Stimulated activated CD4-positive, alpha-beta T cell treated with anti-CD3 and anti-CD28 coated beads, Interleukin-2, amount 100 ng/mL, for 4 hours (primary cell): Measurements from ENCODE around the gene NTM.

Experiments used
- DNase-seq: peaks from one replicate; pipeline ENCODE4 v3.0.0-alpha.2; 2020; ENCODE audit warnings: low read depth

Gene NTM

GRCh38 chr11:132075447-132075846, 705.0 kb downstream of the NTM start:
- no peak for DNase-seq

- DNase-seq = no peak
Measured at GRCh38 chr11:132077416-132077815, 707.0 kb downstream of the NTM start.

GRCh38 chr11:132078264-132079076, 708.1 kb downstream of the NTM start:
- DNase-seq = no peak

DNA sequence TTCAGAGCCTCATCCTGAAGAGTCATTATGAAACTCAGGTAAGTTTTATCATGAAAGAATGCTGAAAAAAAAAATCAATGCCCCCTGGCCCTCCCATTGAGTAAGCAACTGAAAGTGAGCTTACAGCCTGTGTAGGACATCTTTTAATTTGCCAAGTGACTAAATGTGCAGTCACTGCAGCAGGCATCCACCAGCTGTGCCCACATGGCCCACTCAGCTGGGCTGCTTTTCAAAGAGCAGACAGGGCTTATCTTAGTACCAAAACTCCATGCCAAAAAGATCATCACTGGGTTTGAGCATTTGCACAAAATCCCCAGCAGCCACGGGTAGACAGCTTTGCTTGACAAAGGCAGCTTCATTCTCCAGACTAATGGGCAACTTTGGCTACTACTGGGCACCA, 709.7 kb downstream of the NTM start:
- no peak for DNase-seq

- DNase-seq = no peak
Measured at GRCh38 chr11:132082566-132082965, 712.2 kb downstream of the NTM start.

GRCh38 chr11:132084433-132084832, 714.0 kb downstream of the NTM start:
- no peak for DNase-seq

DNA sequence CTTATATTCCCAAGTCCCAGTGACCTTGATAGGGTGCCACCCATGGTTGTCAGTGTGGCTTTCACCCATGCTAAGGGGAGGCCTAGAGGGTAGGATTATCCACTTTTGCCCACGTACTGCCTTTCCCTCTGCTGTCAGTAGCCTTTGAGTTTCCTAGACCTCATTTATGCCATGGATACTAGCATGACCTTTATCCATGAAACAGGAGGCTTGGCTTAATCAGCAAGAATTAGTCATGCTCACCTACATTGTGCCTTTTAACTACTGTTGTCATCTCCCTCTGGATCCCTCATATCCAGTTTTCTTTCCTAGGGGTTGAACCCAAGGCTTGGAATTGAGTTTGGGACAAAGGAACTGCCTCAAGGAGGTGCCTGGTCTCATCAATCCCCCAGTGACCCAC, 716.7 kb downstream of the NTM start:
- no peak for DNase-seq

DNA sequence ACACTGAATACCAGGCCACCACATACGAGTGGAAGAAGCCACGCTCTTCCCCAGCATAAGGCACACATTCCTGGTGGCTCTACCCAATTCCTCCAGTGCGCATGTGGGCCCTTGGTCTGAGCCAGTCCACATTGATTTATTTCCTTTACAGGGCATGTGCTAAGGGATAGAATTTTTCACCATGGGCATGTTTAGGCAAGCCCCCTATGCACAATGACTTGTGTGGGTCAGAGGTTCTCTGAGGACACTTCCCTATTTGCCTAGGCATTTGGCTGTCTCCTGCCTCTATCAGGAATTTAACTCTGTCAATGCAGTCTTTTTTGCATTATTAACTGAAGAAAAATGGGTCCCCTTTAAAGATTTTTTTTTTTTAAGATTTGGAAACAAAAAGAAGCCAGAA, 718.1 kb downstream of the NTM start:
- no peak for DNase-seq

- no peak for DNase-seq
Measured at GRCh38 chr11:132093536-132094259, 723.3 kb downstream of the NTM start.

GRCh38 chr11:132094598-132094997, 724.2 kb downstream of the NTM start:
- no peak for DNase-seq

DNA sequence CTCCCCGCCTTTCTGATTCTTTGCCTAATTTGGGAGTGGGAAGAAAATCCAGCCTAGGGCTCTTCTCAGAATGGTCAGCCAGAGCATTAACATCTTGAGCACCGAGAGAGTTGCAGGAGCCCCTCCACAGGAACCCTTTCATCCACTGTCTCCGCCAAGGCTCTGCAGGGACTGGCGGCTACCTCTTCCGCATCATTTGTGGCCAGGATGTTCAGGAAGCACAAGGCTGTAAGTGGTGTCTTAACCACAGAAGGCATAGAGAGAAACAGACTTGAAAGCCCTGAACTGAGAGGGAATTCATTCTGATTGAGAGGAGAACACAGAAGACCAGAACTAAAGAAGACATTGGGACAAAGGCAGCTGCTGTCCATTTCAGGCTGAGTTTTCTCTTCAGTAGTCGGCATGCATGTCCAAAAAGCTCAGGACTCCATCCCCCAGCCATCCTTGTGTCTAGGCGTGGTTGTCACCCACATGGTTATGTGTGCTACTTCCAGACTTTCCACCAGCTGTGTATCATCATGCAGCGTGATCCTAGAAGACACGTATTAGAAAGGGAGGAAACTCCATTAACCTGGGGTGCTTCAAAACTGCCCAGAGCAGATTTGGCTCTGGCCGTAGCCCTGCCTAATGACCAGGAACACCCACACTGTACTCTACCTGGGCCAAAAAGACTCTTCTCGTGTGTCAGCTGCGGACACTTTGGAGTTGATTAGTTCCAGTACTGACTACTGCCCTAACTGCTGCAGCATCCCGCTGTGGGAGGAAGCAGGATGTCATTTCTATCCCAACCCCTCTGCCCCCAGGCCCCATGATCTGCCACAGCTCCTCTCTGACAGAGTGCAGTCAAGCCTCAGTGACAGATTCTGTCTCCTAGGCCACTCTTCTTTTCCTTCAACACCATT, 725.1 kb downstream of the NTM start:
- DNase-seq = no peak

GRCh38 chr11:132096132-132096825, 725.9 kb downstream of the NTM start:
- DNase-seq = no peak

DNA sequence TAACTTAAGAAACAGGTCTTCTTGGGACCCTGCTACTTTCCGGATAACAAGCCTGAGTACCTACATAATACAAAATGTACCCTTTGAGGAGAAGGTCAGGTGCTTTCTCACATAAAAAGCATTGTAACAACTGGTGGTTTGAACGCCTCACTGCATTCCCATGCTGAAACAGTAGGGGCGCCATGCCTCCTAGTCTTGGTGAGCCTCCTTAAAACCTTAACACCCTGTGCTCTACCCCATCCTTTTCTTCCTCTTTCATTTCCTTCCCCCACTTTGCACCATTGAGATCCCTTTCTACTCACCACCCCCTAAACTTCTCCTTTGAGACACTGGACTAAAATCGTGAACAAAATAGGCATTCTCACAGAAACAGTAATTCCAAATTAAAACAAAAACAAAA, 729.3 kb downstream of the NTM start:
- DNase-seq = no peak

GRCh38 chr11:132100583-132100982, 730.2 kb downstream of the NTM start:
- no peak for DNase-seq

DNA sequence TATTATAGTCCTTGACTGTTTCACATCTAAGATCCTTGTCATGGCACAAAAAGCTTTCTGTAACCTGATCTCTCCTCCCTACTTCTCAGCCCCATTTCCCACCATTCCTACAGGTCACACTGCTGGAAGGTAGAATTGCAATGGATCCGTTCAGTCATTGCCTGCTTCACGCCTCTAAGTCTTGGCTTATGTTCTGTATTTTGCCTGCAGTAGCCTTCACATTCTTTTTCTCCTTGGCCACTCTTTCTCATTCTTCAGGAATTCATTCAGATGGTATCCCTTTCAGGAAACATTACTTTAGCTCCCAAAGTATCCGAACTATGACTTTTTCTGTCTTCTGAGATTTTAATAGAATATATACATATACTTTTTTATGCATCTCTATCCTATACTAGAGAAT, 731.5 kb downstream of the NTM start:
- DNase-seq = no peak

DNA sequence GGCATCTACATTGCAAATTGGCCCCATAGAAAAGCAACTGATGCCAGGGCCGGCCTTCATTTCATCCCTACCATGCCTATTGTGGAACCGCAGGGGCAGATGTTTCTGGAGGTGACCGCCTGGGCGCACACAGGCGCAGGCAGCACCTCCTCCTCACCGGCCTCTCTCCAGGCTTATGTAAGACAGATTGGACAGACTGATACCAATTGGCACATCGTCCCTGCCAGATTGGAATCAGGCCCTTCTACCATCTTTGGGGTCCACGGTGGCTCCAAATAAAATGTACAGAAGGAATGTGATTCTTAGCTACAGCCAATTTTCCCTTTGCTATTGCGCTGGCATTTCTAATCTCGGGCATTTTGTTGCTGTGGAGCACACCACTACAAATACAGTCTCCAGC, 732.6 kb downstream of the NTM start:
- DNase-seq = no peak

DNA sequence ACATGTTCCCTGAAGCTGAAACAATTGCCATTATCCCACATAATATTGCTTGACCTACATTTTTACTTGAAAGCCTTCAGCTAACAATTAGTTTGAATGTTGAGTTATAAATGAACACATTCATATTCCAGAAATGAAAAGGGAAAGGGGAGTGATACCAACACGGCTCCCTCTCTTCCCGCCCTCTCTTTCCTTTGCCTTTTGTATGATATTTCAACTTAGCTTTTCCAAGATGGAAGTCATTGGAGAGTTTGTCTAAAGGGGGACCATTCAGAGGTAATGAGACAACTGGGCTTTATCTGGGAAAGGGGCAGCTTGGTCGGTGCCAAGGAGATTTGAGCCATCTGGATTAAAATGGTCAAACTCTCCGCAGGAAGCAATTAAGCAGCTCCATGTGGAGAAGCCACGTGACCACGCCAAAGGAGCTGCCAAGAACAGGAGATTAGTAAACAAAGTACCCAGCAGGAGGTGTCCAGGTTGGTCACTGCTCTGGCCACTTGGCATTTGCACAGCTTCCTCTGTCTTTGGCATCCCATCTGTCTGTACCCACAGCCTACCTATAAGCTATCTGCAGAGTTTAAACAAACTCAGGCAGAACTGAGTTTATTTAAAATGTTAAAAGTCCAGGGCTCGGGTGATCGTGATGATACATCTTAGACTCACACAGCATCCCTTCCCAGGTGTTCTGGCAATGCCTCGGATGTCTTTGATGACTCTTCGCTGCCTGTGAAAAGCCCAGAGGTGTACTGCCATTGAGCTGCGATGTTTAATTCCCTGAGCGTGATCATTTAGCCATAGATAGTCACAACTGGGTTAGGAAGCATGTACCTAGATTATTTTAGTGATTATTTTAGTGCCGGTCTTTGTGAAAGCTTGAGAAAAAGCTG, 735.9 kb downstream of the NTM start:
- DNase-seq = no peak

DNA sequence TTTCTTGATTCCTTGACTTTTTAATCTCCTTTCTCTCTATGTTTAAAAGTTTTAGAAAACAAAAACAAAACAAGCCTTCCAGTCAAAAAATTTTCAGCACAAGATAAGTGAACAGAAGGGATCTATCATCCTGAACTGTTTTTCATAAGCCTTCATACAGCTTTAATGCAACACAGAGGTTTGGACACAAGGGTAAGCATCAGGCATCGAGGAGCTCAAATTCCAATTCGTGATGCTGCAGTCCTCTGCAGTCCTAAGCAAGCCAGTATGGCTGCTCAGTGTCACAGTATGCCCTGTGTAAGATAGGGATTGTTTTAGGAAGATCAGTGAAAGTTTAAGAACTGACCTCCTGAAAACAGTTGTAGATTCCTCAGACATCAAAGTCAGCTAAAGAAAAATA, 740.9 kb downstream of the NTM start:
- no peak for DNase-seq

DNA sequence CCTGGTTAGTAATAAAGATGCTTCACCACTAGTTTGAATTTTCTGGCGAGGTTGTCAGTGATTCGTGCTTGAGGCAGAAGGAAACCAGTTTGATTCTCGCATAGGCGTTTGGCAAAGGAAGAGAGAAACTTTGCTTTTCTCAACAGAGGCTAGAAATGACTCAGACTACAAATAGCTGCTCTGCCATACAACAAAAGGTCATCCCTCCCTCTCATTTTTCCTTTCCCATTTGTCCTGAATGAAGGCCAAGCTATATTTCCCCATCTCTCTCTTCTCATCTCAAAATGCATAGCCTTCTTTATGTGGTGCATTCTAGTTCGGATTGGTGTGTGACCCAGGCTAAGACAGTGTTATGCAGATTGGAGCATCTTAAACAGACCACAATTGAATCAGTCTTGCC, 741.4 kb downstream of the NTM start:
- no peak for DNase-seq

DNA sequence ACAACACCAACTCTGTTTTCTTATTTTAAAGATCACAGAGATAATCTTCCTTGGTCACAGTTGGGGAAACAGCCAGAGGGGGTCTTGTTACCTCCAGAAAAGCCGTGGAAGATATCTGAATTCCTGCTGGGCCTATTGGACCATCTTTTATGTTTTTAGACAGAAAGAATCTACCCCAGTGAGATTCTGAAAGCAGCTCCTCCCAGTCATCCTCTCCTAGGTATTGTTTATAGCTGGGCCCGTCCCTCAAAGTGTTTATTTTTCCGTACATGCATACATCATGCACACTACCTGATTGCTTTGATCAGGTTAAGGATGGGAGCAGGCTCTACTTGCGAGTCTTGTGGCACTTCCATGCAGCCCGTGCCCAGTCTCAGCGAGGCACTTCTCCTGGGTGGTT, 742.4 kb downstream of the NTM start:
- DNase-seq = no peak

GRCh38 chr11:132114185-132114584, 743.8 kb downstream of the NTM start:
- DNase-seq = no peak
